Epithelial cell of esophagus (primary cell): ENCODE data around the gene NUDT15.

ENCODE experiments used
- DNase-seq: peaks from one replicate; pipeline ENCODE4 v3.0.0; 2010; ENCODE audit warnings: low read depth
- H3K4me3 ChIP-seq: 2 replicates; pipeline ENCODE4 v1.5.1; 2011; ENCODE audit warnings: mild to moderate bottlenecking, low read length, control low read depth
- CTCF ChIP-seq: IDR thresholded peaks from 2 replicates; pipeline ENCODE4 v1.5.1; 2011; ENCODE audit warnings: low read depth, mild to moderate bottlenecking, low read length, control low read depth, inconsistent platforms; ENCODE audit not compliant: insufficient read depth; ENCODE audit errors: missing control alignments

The NUDT15 gene

GRCh38 chr13:48018637-48019036, 18.9 kb upstream of the NUDT15 start:
- DNase-seq, result no peak
- TF ChIP-seq CTCF, result no peak
- H3K4me3 ChIP-seq, result no peak overlapping the region

DNA sequence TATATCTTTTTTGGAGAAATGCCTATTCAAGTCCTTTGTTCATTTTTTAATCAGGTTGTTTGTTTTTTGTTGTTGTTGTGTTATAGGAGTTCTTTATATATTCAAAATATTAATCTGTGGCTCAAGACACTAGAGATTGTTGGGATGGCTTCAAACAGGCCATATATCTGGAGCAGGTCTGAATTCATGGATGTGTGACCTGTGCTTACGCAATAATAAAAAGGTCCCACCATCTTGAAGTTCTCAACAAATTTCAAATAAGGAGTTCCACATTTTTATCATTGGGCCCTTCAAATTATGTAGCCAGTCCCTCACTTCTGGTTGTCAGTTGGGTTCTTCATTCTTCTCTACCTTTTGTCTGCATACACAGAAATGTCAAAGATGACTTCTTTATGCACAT, 17.7 kb upstream of the NUDT15 start:
- no peak for DNase-seq
- TF ChIP-seq CTCF, result no peak
- H3K4me3 ChIP-seq, result no peak overlapping the region

DNA sequence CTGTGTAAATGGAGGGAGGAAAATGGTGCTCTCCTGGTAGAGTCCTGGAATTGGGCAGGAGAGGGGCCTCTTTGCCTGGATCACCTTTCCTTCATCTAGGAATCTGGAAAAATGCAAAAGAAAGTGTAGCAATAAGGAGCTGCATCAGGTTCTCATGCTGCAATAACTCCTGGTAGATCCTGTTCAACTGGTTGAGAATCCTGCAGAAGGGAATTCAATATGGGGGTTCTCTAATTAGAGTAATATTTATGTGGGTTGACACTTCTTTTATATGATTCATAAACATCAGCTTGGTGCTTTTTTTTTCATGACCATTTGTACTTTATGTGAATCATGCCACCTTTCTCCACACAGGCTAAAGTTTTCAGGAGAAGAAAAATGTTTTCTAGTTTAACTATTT, 9.5 kb upstream of the NUDT15 start:
- no peak overlapping the region for H3K4me3 ChIP-seq
- no peak for TF ChIP-seq CTCF
- DNase-seq, result peak; percentile 74

DNA sequence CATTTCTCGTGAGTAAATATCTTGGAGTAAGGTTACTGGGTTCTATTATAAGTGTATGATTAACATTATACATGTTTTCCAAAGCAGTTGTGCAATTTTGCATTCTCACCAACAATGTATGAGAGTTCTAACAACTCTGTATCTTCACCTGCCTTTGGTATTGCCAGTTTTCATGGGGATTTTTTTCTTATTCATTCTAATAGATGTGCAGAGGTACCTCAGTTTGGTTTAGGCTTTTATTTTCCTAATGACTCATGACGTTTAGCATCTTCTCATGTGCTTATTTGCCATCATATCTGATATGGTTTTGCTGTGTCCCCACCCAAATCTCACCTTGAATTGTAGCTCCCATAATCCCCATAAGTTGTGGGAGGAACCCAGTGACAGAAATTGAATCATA, 7.7 kb upstream of the NUDT15 start:
- DNase-seq, result no peak
- TF ChIP-seq CTCF, result no peak
- H3K4me3 ChIP-seq, result no peak overlapping the region

- H3K4me3 ChIP-seq, result peak overlapping the region; percentile 82
- no peak for TF ChIP-seq CTCF
- peak; percentile 32 for DNase-seq
These were observed 1.2 kb downstream of the NUDT15 start for GRCh38 chr13:48038761-48039160.

- H3K4me3 ChIP-seq, result no peak overlapping the region
- no peak for DNase-seq
- TF ChIP-seq CTCF, result no peak
These were observed 2.5 kb downstream of the NUDT15 start for GRCh38 chr13:48040049-48040448.

DNA sequence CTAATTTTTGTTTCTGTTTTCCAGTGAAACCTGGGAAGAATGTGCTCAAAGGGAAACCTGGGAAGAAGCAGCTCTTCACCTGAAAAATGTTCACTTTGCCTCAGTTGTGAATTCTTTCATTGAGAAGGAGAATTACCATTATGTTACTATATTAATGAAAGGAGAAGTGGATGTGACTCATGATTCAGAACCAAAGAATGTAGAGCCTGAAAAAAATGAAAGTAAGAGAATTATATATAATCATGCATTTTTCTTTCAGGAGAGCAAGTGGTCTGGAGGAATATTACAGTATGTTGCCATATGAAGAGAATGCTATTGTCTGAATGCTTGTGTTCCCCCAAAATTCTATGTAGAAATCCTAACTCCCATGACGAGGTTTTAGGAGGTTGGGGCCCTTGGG, 3.4 kb downstream of the NUDT15 start:
- DNase-seq, result no peak
- no peak for TF ChIP-seq CTCF
- no peak overlapping the region for H3K4me3 ChIP-seq
